Ecto neural progenitor cell (in vitro differentiated cells): ENCODE data around the gene ADGRB2.
A peak's percentile ranks its signal among the peaks of the same experiment; 100 is the strongest.

Source experiments
- DNase-seq: peaks from one replicate; pipeline ENCODE4 v3.0.0-alpha.2; 2018; ENCODE audit warnings: low spot score

Gene ADGRB2

DNA sequence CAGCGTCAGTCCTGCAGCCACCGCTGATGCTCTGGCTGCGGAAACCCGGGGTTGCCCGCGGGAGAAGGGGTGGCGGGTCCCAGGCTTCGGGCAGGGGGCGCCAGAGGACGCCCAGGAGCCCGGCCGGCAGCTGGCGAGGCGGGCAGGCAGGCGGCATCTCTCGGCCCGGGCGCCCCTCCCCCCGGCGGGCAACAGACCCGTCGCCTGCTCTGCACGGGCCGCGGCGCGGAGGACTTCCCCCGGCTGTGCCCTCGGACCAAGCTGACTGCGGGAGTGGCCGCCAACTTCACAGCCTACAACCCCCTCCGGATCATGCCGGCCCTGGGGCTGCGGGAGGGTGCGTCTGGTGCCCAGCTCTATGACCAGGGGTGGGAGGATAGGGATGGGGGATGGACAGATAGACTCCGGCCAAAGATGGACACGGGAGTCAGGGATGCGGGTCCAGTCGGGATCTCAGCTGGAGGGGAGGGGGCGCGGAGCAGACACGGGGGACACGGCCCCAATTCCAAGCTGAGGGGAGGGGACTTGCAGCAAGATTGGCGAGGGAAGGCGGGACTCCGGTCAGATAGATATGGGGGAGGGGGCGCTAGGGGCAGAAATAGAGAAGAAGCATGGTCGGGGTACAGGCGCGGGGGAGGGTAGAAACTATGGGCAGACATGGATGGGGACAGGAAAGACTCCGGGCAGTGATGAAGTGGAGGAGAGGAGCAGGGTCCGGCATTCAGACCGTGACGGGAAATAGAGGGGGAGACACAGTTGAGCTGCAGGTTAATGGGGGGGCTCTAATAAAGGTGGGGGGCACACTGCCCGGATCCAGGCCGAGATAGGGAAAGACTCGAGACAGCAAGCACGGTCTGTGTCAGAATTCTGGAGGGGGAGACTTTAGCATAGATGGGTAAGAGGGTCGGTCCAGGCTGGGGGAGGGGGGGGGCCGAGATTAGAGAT, 1.1 kb downstream of the ADGRB2 start:
- peak; percentile 89 for DNase-seq

DNA sequence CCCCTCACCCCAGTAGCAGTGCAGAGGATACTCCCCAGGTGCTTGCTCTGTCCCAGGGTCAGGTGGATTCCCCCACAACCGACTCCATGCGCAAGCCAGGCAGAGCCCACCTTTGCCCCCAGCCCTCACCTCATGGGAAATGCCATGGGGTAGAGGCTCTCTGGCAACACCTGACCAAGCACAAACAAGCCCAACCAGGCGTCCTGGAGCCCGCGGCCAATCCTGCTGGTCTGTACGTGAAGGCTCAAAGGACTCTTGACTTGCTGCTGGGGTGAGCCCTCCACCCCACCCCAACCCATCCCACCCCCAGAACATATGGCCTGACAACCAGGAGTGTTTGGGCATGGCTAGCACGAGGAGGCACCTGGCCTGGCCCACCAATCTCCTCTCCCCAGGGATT, 1.8 kb downstream of the ADGRB2 start:
- DNase-seq: no peak

DNA sequence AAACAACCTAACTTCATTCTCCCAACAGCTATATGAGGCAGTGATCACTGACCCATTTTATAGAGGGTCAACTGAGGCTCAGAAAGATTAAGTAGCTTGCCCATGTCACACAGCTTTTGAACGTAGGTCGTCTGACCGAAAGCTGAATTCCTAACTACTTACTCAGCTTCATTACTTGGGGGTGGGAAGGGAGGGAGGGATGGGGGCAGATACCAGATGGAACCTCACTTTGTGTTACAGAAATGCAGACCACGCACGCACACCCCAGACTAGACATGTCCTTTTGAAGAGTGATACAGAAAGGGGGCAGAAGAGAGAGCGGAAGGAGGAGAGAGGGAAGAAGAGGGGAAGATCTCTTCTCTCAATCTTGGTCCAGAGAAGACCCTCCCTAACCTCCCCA, 2.3 kb downstream of the ADGRB2 start:
- DNase-seq: no peak

DNA sequence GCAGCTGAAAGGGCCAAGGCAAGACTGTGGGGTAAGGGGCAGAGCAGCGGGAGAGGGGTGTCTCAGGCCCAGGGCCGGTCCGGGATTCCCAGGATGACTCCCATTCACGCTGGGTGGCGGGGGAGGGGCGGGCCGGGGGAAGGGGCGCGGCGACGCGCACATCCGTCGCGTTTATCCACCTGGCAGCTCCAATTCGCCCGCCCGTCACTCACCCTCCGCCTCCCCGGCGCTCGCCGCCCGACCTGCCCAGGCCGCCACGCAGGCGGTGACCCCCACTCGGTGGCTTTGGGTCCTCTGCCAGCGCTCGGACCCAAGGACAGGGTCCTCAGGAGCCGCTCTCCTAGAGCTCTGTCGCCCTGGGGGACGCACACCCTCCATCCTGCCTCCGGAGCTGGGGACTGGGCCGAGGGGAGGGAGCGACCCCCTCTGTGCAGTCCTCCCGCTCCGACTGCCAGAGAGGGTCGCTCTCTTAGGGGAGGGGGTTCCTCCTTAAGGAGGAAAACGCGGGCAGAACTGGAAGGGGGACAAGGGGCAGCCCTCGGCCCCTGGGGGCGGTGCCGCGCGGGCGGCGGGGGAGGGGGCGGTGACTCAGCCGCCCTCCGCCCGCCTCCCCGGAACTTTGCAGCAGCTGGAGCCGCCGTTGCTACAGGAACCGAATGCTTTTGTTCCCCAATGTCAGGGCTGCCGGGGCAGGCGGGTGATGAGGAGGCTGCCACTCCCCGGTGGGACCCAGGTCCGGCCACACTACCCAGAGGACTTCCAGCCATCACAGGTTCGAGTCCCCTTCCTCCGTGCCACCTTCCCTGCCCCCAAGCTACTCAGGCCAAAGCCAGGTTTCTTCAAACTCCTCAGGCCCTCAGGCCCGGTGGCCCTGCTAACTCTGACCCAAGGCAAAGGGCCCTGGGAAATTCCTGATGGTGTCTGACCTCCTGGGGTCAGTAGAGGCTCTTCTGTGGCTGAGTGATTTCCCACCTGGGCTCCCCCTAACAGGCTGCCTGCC, 3.4 kb downstream of the ADGRB2 start:
- peak; percentile 84 for DNase-seq

DNA sequence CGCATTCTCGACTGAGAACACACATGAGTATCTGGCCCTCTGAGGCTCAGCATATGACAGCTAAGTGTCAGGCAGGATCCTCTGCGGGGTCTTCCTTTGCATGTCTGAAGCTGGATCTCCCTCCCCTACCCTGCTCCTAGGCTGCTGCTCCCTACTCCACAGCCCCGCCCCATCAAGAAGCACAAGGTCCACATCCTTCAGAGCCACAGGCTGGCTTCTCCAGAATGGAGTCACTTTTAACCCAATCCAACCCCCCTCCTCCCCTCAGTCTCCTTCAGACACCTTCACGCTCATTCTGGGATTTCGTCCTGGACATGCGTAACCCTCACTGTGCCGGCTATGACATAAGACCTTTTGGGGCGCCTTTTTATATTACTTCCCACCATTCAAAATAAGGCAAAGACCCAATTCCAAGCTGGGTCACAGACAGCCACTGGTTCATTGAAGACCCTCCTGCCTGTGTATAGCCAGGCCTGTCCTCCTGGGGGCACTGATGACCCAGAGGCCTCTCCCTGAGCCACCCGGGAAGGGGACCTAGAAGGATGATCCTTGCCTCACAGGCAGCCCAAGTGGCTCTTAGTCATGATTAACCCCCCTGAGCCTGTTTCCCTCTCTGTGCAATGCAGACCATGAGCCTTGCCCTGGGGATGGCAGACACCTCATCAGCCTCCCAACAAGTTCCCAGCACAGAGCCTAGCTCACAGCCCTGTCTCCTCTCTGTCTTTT, 4.7 kb downstream of the ADGRB2 start:
- DNase-seq: no peak

DNA sequence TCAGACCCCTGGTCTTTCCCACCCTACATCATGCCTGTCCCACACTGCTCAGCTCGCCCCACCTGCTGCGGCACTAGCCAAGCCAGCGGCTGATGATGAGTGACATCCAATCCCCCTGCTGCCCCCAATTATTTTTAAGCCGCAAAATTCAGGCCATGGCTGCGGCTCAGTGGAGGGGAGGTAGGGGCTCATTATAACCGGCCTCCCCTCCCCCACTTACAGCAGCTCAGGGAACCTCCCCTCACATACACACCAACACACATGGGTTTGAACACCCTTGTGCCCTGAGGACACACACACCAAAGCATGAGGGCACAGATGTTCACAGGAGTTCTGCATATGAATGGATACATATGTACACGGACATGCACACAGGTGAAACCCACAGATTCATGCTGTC, 5.3 kb downstream of the ADGRB2 start:
- no peak for DNase-seq

DNA sequence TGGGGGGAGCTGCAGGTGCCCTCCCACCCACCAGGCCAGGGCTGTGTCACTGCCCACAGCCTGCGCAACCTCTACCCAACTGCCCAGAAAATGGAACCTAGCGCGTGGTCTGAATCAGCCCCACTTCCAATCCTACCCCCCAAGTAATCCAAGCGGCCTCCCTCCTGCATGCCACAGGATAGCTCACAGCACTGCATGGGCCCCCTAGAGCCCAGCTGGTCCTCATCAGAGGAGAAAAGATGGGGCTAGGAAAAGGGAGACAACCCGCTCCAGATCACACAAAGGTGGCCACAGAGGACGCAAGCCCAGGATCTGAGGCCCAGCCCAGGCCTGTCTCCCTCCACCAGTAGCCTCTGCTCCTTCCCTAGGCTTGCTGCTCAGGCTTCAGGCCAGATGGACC, 6.2 kb downstream of the ADGRB2 start:
- no peak for DNase-seq

DNA sequence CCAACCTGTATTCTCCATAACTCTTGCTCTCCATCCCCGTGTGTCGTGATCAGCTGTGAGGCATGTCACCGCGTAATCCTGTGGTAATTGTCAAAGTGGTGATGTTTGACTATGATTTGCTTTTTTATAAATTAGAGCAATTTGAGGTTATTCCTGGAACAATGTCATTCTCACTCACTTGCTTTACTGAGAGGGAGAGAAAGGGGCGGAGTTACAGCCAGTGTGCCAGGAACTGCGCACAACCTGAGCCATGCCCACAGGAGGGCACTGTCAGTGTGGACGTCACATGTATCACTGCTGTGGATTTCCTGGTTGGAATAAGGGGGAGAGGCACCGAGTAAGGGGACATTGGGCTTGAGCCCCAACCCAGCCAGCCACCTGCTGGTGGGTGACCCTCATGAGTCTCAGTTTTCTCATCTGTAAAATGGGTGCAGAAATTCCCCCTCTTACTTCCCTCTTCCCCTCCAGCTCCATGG, 6.9 kb downstream of the ADGRB2 start:
- DNase-seq: no peak

DNA sequence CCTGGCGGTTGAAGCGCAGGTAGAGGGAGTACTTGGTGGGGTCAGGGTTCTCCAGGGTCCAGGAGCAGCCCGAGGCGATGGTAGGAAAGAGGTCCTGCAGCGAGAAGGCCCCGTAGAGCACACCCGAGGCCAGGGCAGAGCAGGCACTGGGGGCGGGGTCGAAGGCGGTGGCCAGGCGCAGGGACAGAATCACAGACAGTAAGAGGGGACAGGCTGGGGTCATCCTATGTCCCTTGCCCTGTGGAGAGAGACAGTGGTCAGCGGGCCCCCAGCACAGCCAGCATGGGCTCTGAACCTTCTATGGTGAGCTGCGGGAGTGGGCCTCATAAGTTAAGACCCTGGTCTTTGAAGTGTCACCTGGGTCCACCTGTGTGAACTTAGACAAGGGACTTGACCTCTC, 7.6 kb downstream of the ADGRB2 start:
- no peak for DNase-seq

DNA sequence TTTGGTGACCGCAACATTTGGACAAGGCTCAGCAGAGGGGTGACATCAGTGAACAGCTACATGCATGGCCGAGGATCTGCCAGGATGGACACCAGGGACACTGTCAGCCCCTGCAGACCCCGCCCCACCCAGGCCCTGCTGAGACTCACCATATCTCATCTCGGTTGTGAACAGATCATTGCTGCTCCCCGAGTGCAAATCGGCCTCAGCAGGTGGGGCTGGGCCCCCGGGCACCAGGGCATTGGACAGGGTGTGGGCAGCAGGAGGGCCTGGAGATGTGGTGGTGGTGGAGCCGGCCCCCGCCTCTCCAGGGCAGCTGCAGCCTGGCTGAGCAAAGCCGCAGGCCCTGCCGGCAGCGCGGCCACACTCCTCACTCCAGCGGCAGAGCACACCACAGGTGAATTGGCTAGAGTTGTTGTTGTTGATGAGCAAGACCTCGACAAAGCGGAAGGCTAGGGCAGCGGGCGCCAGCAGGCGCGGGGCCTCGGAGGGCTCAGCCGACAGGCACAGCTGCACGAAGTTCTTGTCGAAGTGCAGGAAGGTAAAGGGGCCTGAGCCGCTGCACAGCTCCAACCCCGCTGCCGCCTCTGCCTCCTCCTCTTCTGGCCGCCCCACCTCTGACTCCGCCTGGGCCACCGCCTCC, 8.2 kb downstream of the ADGRB2 start:
- DNase-seq: no peak

DNA sequence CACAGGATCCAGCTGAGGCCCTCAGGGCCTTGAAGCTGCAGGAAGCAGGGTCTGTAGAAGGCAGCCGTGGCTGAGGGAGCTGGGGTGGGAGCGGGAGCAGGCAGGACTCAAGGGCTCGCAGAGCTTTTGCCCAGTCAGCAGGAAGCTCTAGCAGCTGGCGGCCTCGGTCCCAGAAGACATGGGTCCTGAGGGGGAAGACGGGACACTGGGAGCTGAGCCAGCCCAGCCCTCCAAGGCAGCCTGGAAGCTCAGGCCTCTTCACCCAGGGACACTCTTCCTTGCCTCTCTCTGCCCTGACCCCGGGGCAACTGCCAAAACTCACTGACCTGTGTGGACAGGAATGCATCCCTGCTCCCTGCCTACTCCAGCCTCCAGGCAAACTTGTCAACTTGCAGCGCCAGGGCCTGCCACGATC, 8.9 kb downstream of the ADGRB2 start:
- no peak for DNase-seq

DNA sequence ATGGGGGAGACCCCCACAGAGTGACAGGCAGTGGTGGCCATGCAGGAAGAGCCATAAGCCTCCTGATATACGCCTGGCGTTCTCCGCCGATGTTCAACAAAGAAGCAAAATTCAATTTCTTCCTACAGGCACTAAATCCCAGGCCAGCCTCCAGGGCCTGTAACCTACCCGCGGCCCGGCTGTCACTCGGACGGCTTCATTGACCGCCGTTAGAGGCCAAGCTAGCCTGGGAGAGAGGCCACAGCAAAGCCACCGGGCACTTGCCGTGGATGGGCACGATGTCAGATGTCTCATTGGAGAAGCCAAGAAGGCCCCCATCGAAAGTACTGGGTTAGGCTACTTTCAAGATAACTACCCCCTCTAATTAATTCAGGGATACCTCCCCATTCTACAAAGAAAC, 9.7 kb downstream of the ADGRB2 start:
- no peak for DNase-seq

DNA sequence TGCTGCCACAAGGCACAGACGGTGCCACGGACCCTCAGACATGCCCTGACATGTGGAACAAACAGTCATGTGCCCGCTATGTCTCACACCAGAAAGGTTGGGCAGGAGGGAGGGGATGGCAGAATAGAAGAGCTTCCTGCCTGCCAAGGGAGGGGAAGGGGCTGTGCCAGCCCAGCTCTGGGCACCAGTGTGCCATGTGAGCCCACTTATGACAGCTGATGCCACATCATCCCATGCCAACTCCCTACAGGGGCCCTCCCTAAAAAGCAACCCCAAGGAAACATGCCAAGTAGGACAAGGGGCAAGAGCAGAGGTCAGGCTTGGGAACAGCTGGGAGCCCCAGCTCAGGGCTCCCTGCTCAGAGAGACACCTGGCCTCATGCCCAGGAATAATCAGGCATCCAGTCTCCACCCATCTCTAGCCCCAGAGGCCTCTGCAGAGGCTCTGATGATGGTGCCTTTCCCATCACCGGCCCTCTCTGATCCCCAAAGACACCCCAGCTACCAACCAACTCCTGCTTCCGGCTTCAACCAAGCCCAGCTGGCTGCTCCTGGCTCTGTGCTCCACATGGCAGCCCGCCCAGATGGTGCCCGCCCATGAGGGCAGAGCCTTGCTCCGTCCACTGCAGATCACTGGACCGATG, 10.3 kb downstream of the ADGRB2 start:
- no peak for DNase-seq

DNA sequence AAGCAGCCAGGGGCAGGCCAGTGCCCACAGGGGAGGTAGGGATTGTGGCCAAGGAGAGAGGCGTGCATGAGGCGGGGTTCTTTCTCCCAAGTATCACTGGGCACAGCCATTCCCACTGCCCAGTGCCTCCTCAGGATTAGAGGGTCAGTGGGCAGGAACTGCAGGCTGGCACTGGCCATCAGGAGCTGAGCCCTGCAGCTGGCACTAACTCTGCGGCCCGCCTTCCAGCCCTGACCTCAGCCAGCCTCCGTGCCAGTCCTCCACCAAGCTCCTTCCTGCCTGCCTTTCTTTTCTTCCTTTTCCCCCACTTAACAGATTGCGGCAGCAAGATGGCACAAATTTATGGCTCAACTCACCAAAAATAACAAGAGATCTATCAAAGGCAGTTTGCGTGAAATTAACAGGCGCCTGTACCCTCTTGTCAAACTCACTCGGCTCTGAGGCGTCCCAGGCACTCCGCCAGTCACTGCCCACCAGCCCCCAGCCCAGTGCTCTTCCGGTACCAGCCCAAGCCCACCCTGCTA, 11.1 kb downstream of the ADGRB2 start:
- DNase-seq: no peak

DNA sequence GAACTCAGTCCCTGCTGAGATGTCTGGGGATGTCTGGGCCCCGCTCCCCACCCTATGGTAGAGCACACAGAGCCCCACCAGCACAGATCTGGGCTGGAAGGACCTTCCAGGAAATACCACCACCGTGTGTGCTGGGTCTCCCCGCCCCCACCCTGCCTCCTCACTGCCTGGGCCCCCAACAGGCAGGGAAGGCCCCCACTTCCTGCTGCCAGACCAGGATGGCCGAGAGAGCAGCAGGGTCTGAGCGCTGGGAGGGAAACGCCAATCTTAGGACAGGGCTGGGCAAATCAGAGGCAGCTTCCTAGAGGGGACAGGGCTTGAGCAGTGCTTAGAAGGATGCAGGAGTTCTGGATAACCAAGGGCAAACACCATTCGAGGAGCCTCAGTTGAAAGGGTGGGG, 11.9 kb downstream of the ADGRB2 start:
- no peak for DNase-seq

DNA sequence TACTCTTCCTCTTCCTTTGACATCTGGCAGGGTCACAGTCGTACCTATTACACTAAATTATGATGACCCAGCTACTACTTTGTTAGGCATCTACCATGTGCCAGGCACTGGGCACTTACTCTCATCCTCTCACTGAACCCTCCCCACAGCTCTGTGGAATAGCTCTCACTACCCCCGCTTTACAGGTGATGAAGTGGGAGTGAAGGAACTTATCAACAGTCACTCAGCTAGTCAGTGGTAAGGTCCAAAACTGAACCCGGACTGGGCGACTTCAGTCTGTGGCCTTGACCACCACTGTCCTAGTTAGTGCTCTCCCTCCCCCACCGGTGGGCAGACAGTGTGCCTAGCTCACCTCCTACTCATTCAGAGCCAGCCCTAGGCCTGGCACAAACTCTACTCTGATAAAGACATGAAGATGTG, 12.3 kb downstream of the ADGRB2 start:
- no peak for DNase-seq

DNA sequence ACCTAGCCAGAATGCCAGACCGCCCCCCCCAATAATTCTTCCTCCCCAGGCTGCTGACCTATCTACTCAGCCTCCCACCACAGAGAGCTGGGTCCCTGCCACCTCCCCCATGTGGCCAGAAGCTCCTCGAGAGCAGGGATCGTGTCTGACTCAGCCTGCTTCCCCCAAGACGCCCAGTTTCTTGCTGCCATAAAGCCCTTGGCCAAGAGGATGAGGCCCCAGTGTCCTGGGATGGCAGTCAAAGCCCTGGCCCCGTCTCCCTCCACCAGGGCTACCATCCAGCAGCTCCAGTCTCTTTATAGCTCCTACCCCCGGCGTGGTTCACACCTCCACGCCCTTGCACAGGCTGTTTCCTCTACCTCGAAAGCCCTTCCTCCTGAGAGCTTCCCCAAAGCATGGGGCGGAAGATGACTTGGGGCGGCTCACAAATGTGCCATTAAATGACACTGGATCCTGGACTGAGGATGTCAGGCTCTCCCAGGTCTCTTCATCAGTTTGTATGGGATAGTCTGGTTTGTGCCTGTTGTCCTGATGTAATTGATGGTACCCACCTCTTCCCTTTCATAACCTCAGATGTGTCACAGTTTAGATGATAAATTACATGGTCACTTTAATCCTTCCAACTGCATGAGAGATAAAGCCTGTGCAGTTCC, 13.2 kb downstream of the ADGRB2 start:
- no peak for DNase-seq

DNA sequence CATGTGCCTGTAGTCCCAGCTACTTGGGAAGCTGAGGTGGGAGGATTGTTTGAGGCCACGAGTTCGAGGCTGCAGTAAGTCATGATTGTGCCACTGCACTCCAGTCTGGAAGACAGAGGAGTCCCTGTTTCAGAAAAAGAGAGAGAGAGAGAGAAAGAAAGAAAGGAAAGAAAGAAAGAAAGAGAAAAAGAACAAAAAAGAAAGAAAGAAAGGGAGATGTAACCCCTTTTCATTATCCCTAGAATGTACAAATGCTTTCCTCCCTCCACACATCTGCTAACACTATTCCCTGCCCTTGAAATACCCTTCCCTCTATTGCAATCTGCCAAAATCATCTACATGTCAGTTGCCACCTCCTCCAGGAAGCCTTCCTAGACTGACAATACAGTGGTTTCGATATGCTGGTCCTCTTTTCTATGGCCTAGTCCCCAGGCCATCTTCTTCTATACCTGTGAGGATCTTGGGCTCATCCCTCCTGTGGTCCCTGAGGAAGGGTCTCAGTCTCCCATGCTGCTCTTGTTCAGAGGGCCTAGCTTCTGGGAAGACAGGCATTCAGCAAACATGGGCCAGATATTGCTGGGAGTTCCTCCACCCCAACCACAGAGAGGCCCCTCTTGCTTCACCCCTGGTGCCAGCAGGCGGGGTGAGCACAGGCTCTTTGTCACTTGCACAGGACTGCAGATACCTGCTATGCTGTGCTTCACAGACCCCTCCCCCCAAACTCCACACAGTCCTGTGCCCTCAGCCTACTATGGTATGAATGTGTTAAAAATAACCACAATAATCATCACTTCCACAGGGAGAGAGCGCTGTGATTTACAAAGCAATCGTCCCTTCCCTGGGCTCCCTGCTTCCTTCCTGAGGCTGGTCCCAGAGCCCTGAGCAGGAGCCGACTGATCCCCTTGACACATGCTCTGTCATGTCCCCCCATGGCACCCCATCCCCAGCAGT, 14.1 kb downstream of the ADGRB2 start:
- DNase-seq: no peak

DNA sequence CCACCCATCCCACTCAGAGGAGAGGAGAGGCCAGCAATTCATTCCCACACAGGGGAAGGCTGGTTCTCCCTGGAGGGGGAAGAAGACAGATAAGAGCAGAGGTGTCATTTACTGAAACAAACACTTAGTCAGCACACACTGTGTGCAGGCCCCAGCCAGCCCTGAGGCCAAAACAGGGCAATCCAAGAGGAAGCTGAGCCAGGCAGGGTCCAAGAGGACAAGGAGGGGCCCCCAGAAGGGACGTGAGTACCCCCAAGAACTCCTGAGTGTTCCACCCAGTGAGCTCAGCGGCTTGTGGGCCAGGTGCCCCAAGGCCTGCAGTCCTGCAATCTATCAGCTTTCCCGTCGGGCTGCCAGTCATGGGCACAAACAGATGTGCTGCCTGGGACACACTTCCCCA, 15.8 kb downstream of the ADGRB2 start:
- no peak for DNase-seq
